GM23338 (cell line): ENCODE data around the gene POMT2. TPM values are rescaled to one million over a fixed set of nuclear protein-coding genes. Genes with fewer than 3 reads are reported as not detected.

Experiments
- ATAC-seq: fragments of 200-7000 bp; cut with Tn5 transposase; 3 replicates; pipeline ENCODE4 v1.9.1; 2020
- DNase-seq: peaks from one replicate; pipeline ENCODE4 v3.0.0-alpha.2; 2015; ENCODE audit warnings: low spot score
- H2AFZ ChIP-seq: fragments of 200-600 bp; sonication (generic); 2 replicates; pipeline ENCODE4 v1.8.0; 2016; ENCODE audit warnings: antibody characterized with exemption, mild to moderate bottlenecking, moderate library complexity
- H3F3A ChIP-seq: fragments of 200-600 bp; sonication (generic); replicated peaks from 2 replicates; pipeline ENCODE4 v1.8.0; 2017; ENCODE audit warnings: antibody characterized with exemption, mixed run types, low read depth
- H3K27ac ChIP-seq: fragments of 200-600 bp; sonication (generic); 2 replicates; pipeline ENCODE4 v1.6.1; 2016; ENCODE audit warnings: low read depth
- H3K27me3 ChIP-seq: fragments of 200-600 bp; sonication (generic); 2 replicates; pipeline ENCODE4 v1.8.0; 2016; ENCODE audit warnings: mild to moderate bottlenecking, mixed run types, moderate library complexity; ENCODE audit not compliant: insufficient read depth
- H3K36me3 ChIP-seq: fragments of 200-600 bp; sonication (generic); 2 replicates; pipeline ENCODE4 v1.8.0; 2016; ENCODE audit warnings: mild to moderate bottlenecking; ENCODE audit not compliant: insufficient read depth
- H3K4me1 ChIP-seq: fragments of 200-600 bp; sonication (generic); 2 replicates; pipeline ENCODE4 v1.8.0; 2016; ENCODE audit warnings: mild to moderate bottlenecking, moderate library complexity; ENCODE audit not compliant: insufficient read depth
- H3K4me2 ChIP-seq: fragments of 200-600 bp; sonication (generic); 2 replicates; pipeline ENCODE4 v1.7.1; 2017; ENCODE audit warnings: mixed run types
- H3K4me3 ChIP-seq: fragments of 200-600 bp; sonication (generic); 2 replicates; pipeline ENCODE4 v1.6.1; 2016; ENCODE audit warnings: mixed run types
- H3K79me2 ChIP-seq: fragments of 200-600 bp; sonication (generic); replicated peaks from 2 replicates; pipeline ENCODE4 v1.8.0; 2017; ENCODE audit warnings: mild to moderate bottlenecking; ENCODE audit not compliant: insufficient read depth
- H3K9me2 ChIP-seq: fragments of 200-600 bp; sonication (generic); 2 replicates; pipeline ENCODE4 v1.8.0; 2017; ENCODE audit not compliant: insufficient read depth
- H4K20me1 ChIP-seq: fragments of 200-600 bp; sonication (generic); replicated peaks from 2 replicates; pipeline ENCODE4 v1.8.0; 2017; ENCODE audit warnings: mild to moderate bottlenecking; ENCODE audit not compliant: insufficient read depth
- H3K27ac Mint-ChIP-seq: 2 replicates; pipeline ENCODE4 v1.8.0; 2020; ENCODE audit warnings: inconsistent platforms, mild to moderate bottlenecking, moderate library complexity, mixed read lengths
- H3K27me3 Mint-ChIP-seq: 3 replicates; pipeline ENCODE4 v1.8.0; 2022; ENCODE audit warnings: low read depth, mild to moderate bottlenecking, moderate library complexity, mixed read lengths, inconsistent platforms; ENCODE audit not compliant: insufficient read depth, poor library complexity
- H3K36me3 Mint-ChIP-seq: 3 replicates; pipeline ENCODE4 v1.8.0; 2021; ENCODE audit warnings: low read depth, mild to moderate bottlenecking, inconsistent platforms, moderate library complexity, mixed read lengths
- H3K4me1 Mint-ChIP-seq: 3 replicates; pipeline ENCODE4 v1.8.0; 2020; ENCODE audit warnings: mild to moderate bottlenecking, inconsistent platforms, mixed read lengths
- H3K4me3 Mint-ChIP-seq: 3 replicates; pipeline ENCODE4 v1.8.0; 2021; ENCODE audit warnings: moderate library complexity, mild to moderate bottlenecking, inconsistent platforms, mixed read lengths
- H3K9me3 Mint-ChIP-seq: 3 replicates; pipeline ENCODE4 v1.8.0; 2020; ENCODE audit warnings: moderate library complexity, mild to moderate bottlenecking, inconsistent platforms, mixed read lengths
- CREB1 ChIP-seq: fragments of 250-450 bp; sonication (Bioruptor Pico); IDR thresholded peaks from 2 replicates; pipeline ENCODE4 v1.5.0; 2020; ENCODE audit warnings: low read depth, mild to moderate bottlenecking, moderate library complexity
- CTCF ChIP-seq, 2 experiments: fragments of 200-600 bp in 1 of 2; sonication (generic) in 1 of 2; conservative IDR thresholded peaks; 2 replicates each; pipeline versions ENCODE4 v1.5.1 to v1.6.1; 2016 to 2017; ENCODE audit warnings: antibody characterized with exemption in 2 of 2, low read depth in 2 of 2, mild to moderate bottlenecking in 2 of 2, moderate library complexity in 1 of 2
- EZH2 ChIP-seq: fragments of 200-600 bp; sonication (generic); IDR thresholded peaks from one replicate; pipeline ENCODE4 v1.8.0; 2017; ENCODE audit warnings: antibody characterized with exemption, mild to moderate bottlenecking, low read depth; ENCODE audit not compliant: unreplicated experiment
- JUNB ChIP-seq: IDR thresholded peaks from one replicate; pipeline ENCODE4 v1.6.1; 2016; ENCODE audit warnings: antibody characterized with exemption; ENCODE audit not compliant: unreplicated experiment
- ZNF331 ChIP-seq: fragments of 250-450 bp; sonication (Bioruptor Pico); IDR thresholded peaks from 2 replicates; pipeline ENCODE4 v1.5.0; 2020; ENCODE audit warnings: low read depth, mild to moderate bottlenecking, moderate library complexity
- polyA plus RNA-seq: library from polyadenylated mRNA; unstranded; fragments of >200 nt; fragmentation: Nextera tagmentation; extraction: Ambion mirVana; gene quantifications from 2 replicates; pipeline ENCODE4 v1.2.1, GENCODE V29; 2016
- total RNA-seq: library from RNA; depleted of rRNA; stranded (reverse); fragments of >200 nt; shearing (Covaris generic); gene quantifications from 2 replicates; pipeline ENCODE4 v1.2.3, GENCODE V29; 2014

POMT2 gene
- total and polyA plus RNA-seq, 2 experiments from 2014 or later: 24.3 to 29.9 TPM

- peak; percentile 73 for ATAC-seq
- H3K27ac Mint-ChIP-seq: no peak overlapping the region
- H3K36me3 ChIP-seq: no peaks in the 10 kb centered on the region
- H3K4me2 ChIP-seq: no peak overlapping the region
- no peaks in the 10 kb centered on the region for H3F3A ChIP-seq
- H3K27me3 Mint-ChIP-seq: peaks cover 7% of the 10 kb centered on the region
- no peak overlapping the region for H2AFZ ChIP-seq
- H3K4me1 ChIP-seq: peaks cover 19% of the 10 kb centered on the region
- H3K9me2 ChIP-seq: no peaks in the 10 kb centered on the region
- no peaks in the 10 kb centered on the region; the same call in 2 of the 3 replicates for H3K9me3 Mint-ChIP-seq
- H3K79me2 ChIP-seq: no peaks in the 10 kb centered on the region
- no peaks in the 10 kb centered on the region for H3K27me3 ChIP-seq
- no peaks in the 10 kb centered on the region for H4K20me1 ChIP-seq
- H3K4me3 Mint-ChIP-seq: no peak overlapping the region
- no peak overlapping the region for H3K4me3 ChIP-seq
- no peak overlapping the region for H3K27ac ChIP-seq
- peaks cover 29% of the 10 kb centered on the region for H3K4me1 Mint-ChIP-seq
- TF ChIP-seq JUNB (no peak), CTCF (conservative IDR thresholded peaks at IDR 0.05; ENCODE audit: low read depth in 2 of 2) (0 out of 4 replicates have a peak, but pooled peaks of 1 of the 2 experiments have one; percentile 8)
- DNase-seq: peak; percentile 50
- H3K36me3 Mint-ChIP-seq: no peaks in the 10 kb centered on the region
These were observed 92.6 kb downstream of the POMT2 start for GRCh38 chr14:77228056-77228455.

- no peaks in the 10 kb centered on the region; the same call in 2 of the 3 replicates for H3K36me3 Mint-ChIP-seq
- H3K27me3 Mint-ChIP-seq: peaks cover 9% of the 10 kb centered on the region
- TF ChIP-seq CTCF (conservative IDR thresholded peaks at IDR 0.05; ENCODE audit: low read depth in 2 of 2): no peak
- no peak for TF ChIP-seq ZNF331
- TF ChIP-seq CREB1 (CRISPR knock-in tag): no peak
- TF ChIP-seq EZH2: no peak
These were observed 94.7 kb downstream of the POMT2 start for GRCh38 chr14:77225892-77226557.

More at GRCh38 chr14:77225892-77226557, 94.7 kb downstream of the POMT2 start:
- Histone ChIP-seq H3K9me2 (no peaks in the 10 kb centered on the region), H3K27me3 (no peaks in the 10 kb centered on the region), H3K4me1 (peaks cover 29% of the 10 kb centered on the region), H3K4me3 (no peak overlapping the region), H3F3A (no peaks in the 10 kb centered on the region), H2AFZ (no peak overlapping the region), H3K79me2 (no peaks in the 10 kb centered on the region), H3K27ac (no peak overlapping the region), H4K20me1 (no peaks in the 10 kb centered on the region), H3K36me3 (no peaks in the 10 kb centered on the region), H3K4me2 (no peak overlapping the region)
- Mint-ChIP-seq H3K4me3 (no peak overlapping the region), H3K9me3 (no peaks in the 10 kb centered on the region; the same call in 2 of the 3 replicates), H3K4me1 (peaks cover 45% of the 10 kb centered on the region), H3K27ac (no peak overlapping the region)
- no peak for ATAC-seq
- no peak for DNase-seq
